Thyroid gland (tissue), 4 donors: ENCODE results near the gene PGBD5. TPM values are rescaled to one million over a fixed set of nuclear protein-coding genes. Genes with fewer than 3 reads are reported as not detected.

Source experiments
- DNase-seq, 2 donors: peaks; one replicate each; pipeline ENCODE4 v3.0.0-alpha.2; 2019
- H3K27ac ChIP-seq, 3 donors: fragments of 200-600 bp; sonication (generic); 1 replicate in 2 of 3; 2 replicates in 1 of 3; pipeline ENCODE4 v1.5.1; 2016 to 2019; ENCODE audit warnings: mild to moderate bottlenecking in 1 of 3, moderate library complexity in 1 of 3
- H3K27me3 ChIP-seq: fragments of 200-600 bp; sonication (generic); one replicate; pipeline ENCODE4 v1.5.1; 2019
- H3K36me3 ChIP-seq, 2 donors: fragments of 200-600 bp; sonication (generic); one replicate each; pipeline ENCODE4 v1.5.1; 2016 to 2019
- H3K4me1 ChIP-seq, 2 donors: fragments of 200-600 bp; sonication (generic); one replicate each; pipeline ENCODE4 v1.5.1; 2017 to 2019
- H3K4me3 ChIP-seq, 3 donors: fragments of 200-600 bp; sonication (generic); replicated peaks in 1 of 3; 1 replicate in 2 of 3; 2 replicates in 1 of 3; pipeline ENCODE4 v1.5.1; 2016; ENCODE audit warnings: mild to moderate bottlenecking in 1 of 3
- H3K9me3 ChIP-seq: fragments of 200-600 bp; sonication (generic); one replicate; pipeline ENCODE4 v1.5.1; 2017
- CTCF ChIP-seq, 6 experiments: fragments of 200-600 bp in 3 of 6; fragments of 450-650 bp in 3 of 6; sonication (generic) in 3 of 6; IDR thresholded peaks; one replicate each; pipeline ENCODE4 v1.5.1; 2016 to 2019; ENCODE audit warnings: antibody characterized with exemption in 6 of 6, mild to moderate bottlenecking in 2 of 6, inconsistent platforms in 1 of 6, moderate library complexity in 1 of 6
- POLR2A ChIP-seq, 2 donors: fragments of 450-650 bp; IDR thresholded peaks; one replicate each; pipeline ENCODE4 v1.6.1; 2017; ENCODE audit warnings: antibody characterized with exemption in 2 of 2, mild to moderate bottlenecking in 2 of 2, moderate library complexity in 1 of 2
- WGBS, 2 donors: methylation state at CpG; one replicate each; pipeline ENCODE4 v1.1.5; 2017; 5-methylcytosine and 5-hydroxymethylcytosine counted together
- intact Hi-C: fragments of 100-400 bp; cut with DNase I; formaldehyde crosslinking; loops from one replicate; pipeline ENCODE4 v1.15.1; 2023
- total RNA-seq, 4 donors: library from RNA; depleted of rRNA; stranded (reverse); fragments of >200 nt; gene quantifications; one replicate each; pipeline ENCODE4 v1.2.3, GENCODE V29; 2016

The PGBD5 gene
- total RNA-seq, 4 donors from 2014 or later, result 2.7 to 14.9 (median 6.4) TPM

- no peak for DNase-seq
- WGBS, 2 donors, result 67 to 82% methylated on average over 3 to 6 of the region's 6 CpGs
- no peak overlapping the region for H3K4me3 ChIP-seq
- intact Hi-C loops, result no loop called here
- H3K4me1 ChIP-seq, result peaks cover 3 to 7% of the 10 kb centered on the region in 2 donors
- H3K9me3 ChIP-seq, result no peaks in the 10 kb centered on the region
- no peak overlapping the region for H3K27ac ChIP-seq
- no peak for TF ChIP-seq CTCF (IDR thresholded peaks at IDR 0.05)
- no peak for TF ChIP-seq POLR2A (IDR thresholded peaks at IDR 0.05)
- no peaks in the 10 kb centered on the region for H3K36me3 ChIP-seq
- no peaks in the 10 kb centered on the region for H3K27me3 ChIP-seq
Observed at GRCh38 chr1:230315099-230315498, 111.0 kb downstream of the PGBD5 start.

GRCh38 chr1:230314142-230314470 lies 112.0 kb downstream of the PGBD5 start:
- intact Hi-C loops, result loop anchor here (5.0 kb wide), 1 partner anchor 652 kb away; no protein-coding TSS in a partner anchor
- no peaks in the 10 kb centered on the region for H3K9me3 ChIP-seq
- H3K4me3 ChIP-seq, result no peak overlapping the region
- DNase-seq, result no peak
- H3K4me1 ChIP-seq, result peaks cover 3 to 7% of the 10 kb centered on the region in 2 donors
- TF ChIP-seq CTCF (IDR thresholded peaks at IDR 0.05), result no peak
- no peak for TF ChIP-seq POLR2A (IDR thresholded peaks at IDR 0.05)
- no peak overlapping the region for H3K27ac ChIP-seq
- no peaks in the 10 kb centered on the region for H3K27me3 ChIP-seq
- H3K36me3 ChIP-seq, result no peaks in the 10 kb centered on the region
- 65 to 75% methylated on average over 8 of the region's 8 CpGs for WGBS, 2 donors

- Histone ChIP-seq H3K27me3 (no peaks in the 10 kb centered on the region), H3K4me1 (peaks cover 3 to 7% of the 10 kb centered on the region in 2 donors), H3K4me3 (no peak overlapping the region), H3K27ac (peak overlapping the region in 1 of 3 donors; percentile 52), H3K9me3 (no peaks in the 10 kb centered on the region), H3K36me3 (no peaks in the 10 kb centered on the region)
- DNase-seq, result peak; percentile 75 to 93
- no peak for TF ChIP-seq CTCF (IDR thresholded peaks at IDR 0.05)
- TF ChIP-seq POLR2A (IDR thresholded peaks at IDR 0.05), result no peak
- 34 to 47% methylated on average over 12 of the region's 12 CpGs for WGBS, 2 donors
- intact Hi-C loops, result loop anchor here (5.0 kb wide), 1 partner anchor 651 kb away; no protein-coding TSS in a partner anchor
Observed at GRCh38 chr1:230313453-230314141, 112.5 kb downstream of the PGBD5 start.

- no peak for DNase-seq
- H3K4me3 ChIP-seq, result no peak overlapping the region
- intact Hi-C loops, result loop anchor here (5.0 kb wide), 1 partner anchor 650 kb away; no protein-coding TSS in a partner anchor
- H3K4me1 ChIP-seq, result peaks cover 3 to 7% of the 10 kb centered on the region in 2 donors
- no peaks in the 10 kb centered on the region for H3K36me3 ChIP-seq
- no peaks in the 10 kb centered on the region for H3K27me3 ChIP-seq
- no peaks in the 10 kb centered on the region for H3K9me3 ChIP-seq
- TF ChIP-seq POLR2A (IDR thresholded peaks at IDR 0.05) (no peak), CTCF (IDR thresholded peaks at IDR 0.05) (no peak)
- no peak overlapping the region for H3K27ac ChIP-seq
- 84 to 89% methylated on average over 3 of the region's 3 CpGs for WGBS, 2 donors
Observed at GRCh38 chr1:230312676-230313075, 113.5 kb downstream of the PGBD5 start.

GRCh38 chr1:230310381-230311163 lies 115.6 kb downstream of the PGBD5 start:
- H3K36me3 ChIP-seq, result no peaks in the 10 kb centered on the region
- TF ChIP-seq POLR2A (IDR thresholded peaks at IDR 0.05) (no peak), CTCF (IDR thresholded peaks at IDR 0.05) (peak; percentile 77 to 93 (median 88))
- no peak overlapping the region for H3K4me3 ChIP-seq
- no peak overlapping the region for H3K27ac ChIP-seq
- peaks cover 3 to 7% of the 10 kb centered on the region in 2 donors for H3K4me1 ChIP-seq
- intact Hi-C loops, result loop anchor here (5.0 kb wide), 1 partner anchor 648 kb away; no protein-coding TSS in a partner anchor
- DNase-seq, result peak; percentile 80 to 83
- H3K9me3 ChIP-seq, result no peaks in the 10 kb centered on the region
- 30 to 36% methylated on average over 14 of the region's 14 CpGs for WGBS, 2 donors
- no peaks in the 10 kb centered on the region for H3K27me3 ChIP-seq
